Common myeloid progenitor, CD34-positive (primary cell): ENCODE results near the gene CMTM1.
A peak's percentile ranks its signal among the peaks of the same experiment; 100 is the strongest.

Source experiments
- CTCF ChIA-PET: fragments of 350-600 bp; sonication (Branson Sonifier 250); formaldehyde crosslinking; loops from one replicate; lab custom pipeline; 2021; ENCODE audit warnings: antibody characterized with exemption; lab: Charles Lee
- POLR2A ChIA-PET: fragments of 350-600 bp; sonication (Branson Sonifier 250); formaldehyde crosslinking; loops from one replicate; lab custom pipeline; 2021; ENCODE audit warnings: antibody characterized with exemption; lab: Charles Lee
- DNase-seq, 3 donors: peaks; one replicate each; pipeline versions ENCODE4 v3.0.0 to v3.0.0-alpha.2; 2013
- H3K27ac ChIP-seq, 2 experiments: 1 replicate in 1 of 2; 2 replicates in 1 of 2; pipeline ENCODE4 v1.7.0; 2013; ENCODE audit warnings: inconsistent platforms in 2 of 2, low read length in 2 of 2, mild to moderate bottlenecking in 2 of 2, low read depth in 1 of 2, moderate library complexity in 1 of 2; ENCODE audit not compliant: severe bottlenecking in 2 of 2, insufficient read depth in 1 of 2, poor library complexity in 1 of 2
- H3K27me3 ChIP-seq, 5 experiments: replicated peaks in 2 of 5; 1 replicate in 3 of 5; 2 replicates in 2 of 5; pipeline versions ENCODE4 v1.6.1 to v1.7.0; 2013; ENCODE audit warnings: low read length in 4 of 5, mild to moderate bottlenecking in 2 of 5, moderate library complexity in 2 of 5, inconsistent platforms in 1 of 5; ENCODE audit not compliant: insufficient read depth in 5 of 5, control insufficient read depth in 4 of 5
- H3K36me3 ChIP-seq, 4 experiments: 1 replicate in 2 of 4; 2 replicates in 2 of 4; pipeline versions ENCODE4 v1.6.1 to v1.7.0; 2013; ENCODE audit warnings: low read length in 3 of 4, control low read depth in 1 of 4, mild to moderate bottlenecking in 1 of 4; ENCODE audit not compliant: control insufficient read depth in 4 of 4, insufficient read depth in 4 of 4
- H3K4me1 ChIP-seq, 4 experiments: 1 replicate in 3 of 4; 2 replicates in 1 of 4; pipeline versions ENCODE4 v1.6.1 to v1.7.1; 2013; ENCODE audit warnings: low read length in 3 of 4, mild to moderate bottlenecking in 3 of 4, control low read depth in 1 of 4, inconsistent platforms in 1 of 4, moderate library complexity in 1 of 4; ENCODE audit not compliant: control insufficient read depth in 4 of 4, insufficient read depth in 4 of 4; ENCODE audit errors: control extremely low read depth in 1 of 4
- H3K4me3 ChIP-seq, 7 experiments: 1 replicate in 4 of 7; 2 replicates in 3 of 7; pipeline versions ENCODE4 v1.5.1 to v1.7.0; 2013; ENCODE audit warnings: mild to moderate bottlenecking in 7 of 7, low read length in 6 of 7, moderate library complexity in 6 of 7, inconsistent platforms in 2 of 7, low read depth in 2 of 7, control low read depth in 1 of 7; ENCODE audit not compliant: insufficient read depth in 4 of 7, control insufficient read depth in 1 of 7; ENCODE audit errors: extremely low read depth in 1 of 7
- H3K9me3 ChIP-seq, 5 experiments: 1 replicate in 4 of 5; 2 replicates in 1 of 5; pipeline versions ENCODE4 v1.6.1 to v1.7.1; 2013; ENCODE audit warnings: low read length in 4 of 5, mild to moderate bottlenecking in 2 of 5, inconsistent platforms in 1 of 5, low read depth in 1 of 5, moderate library complexity in 1 of 5; ENCODE audit not compliant: control insufficient read depth in 4 of 5, insufficient read depth in 2 of 5; ENCODE audit errors: control extremely low read depth in 1 of 5
- WGBS: methylation state at CpG from one replicate; pipeline ENCODE4 v1.1.5; 2013; ENCODE audit not compliant: insufficient coverage; 5-methylcytosine and 5-hydroxymethylcytosine counted together

The CMTM1 gene

GRCh38 chr16:66600477-66600876 is 34.2 kb downstream of the CMTM1 start:
- POLR2A ChIA-PET: interaction anchor here (0.6 kb wide), 1 partner anchor 52 kb away, joined by 3 read pairs; no protein-coding TSS in a partner anchor
- 100% methylated on average over 1 of the region's 1 CpG for WGBS
- no peak overlapping the region for H3K27ac ChIP-seq
- H3K4me1 ChIP-seq: peaks cover 0 to 19% (median 12%) of the 10 kb centered on the region in 4 experiments
- H3K27me3 ChIP-seq: no peaks in the 10 kb centered on the region
- H3K4me3 ChIP-seq: no peak overlapping the region
- peaks cover 0 to 15% (median 4%) of the 10 kb centered on the region in 5 experiments for H3K9me3 ChIP-seq
- no peaks in the 10 kb centered on the region for H3K36me3 ChIP-seq
- CTCF ChIA-PET: interaction anchor here (1.3 to 5.1 kb wide), 2 partner anchors 11 to 51 kb away, joined by 3 to 27 read pairs; no protein-coding TSS in a partner anchor
- DNase-seq: no peak

GRCh38 chr16:66601471-66601870 is 35.2 kb downstream of the CMTM1 start:
- H3K27ac ChIP-seq: no peak overlapping the region
- H3K4me3 ChIP-seq: no peak overlapping the region
- peaks cover 0 to 15% (median 4%) of the 10 kb centered on the region in 5 experiments for H3K9me3 ChIP-seq
- CTCF ChIA-PET: interaction anchor here (1.2 to 5.1 kb wide), 3 partner anchors 12 to 90 kb away, joined by 3 to 27 read pairs (median 3); no protein-coding TSS in a partner anchor
- no peak for DNase-seq
- peaks cover 0 to 29% (median 22%) of the 10 kb centered on the region in 4 experiments for H3K4me1 ChIP-seq
- POLR2A ChIA-PET: no interaction called here
- no peaks in the 10 kb centered on the region for H3K36me3 ChIP-seq
- no peaks in the 10 kb centered on the region for H3K27me3 ChIP-seq
- 98% methylated on average over 5 of the region's 5 CpGs for WGBS

GRCh38 chr16:66603537-66604375 is 37.5 kb downstream of the CMTM1 start:
- H3K27me3 ChIP-seq: no peaks in the 10 kb centered on the region
- peaks cover 0 to 15% (median 4%) of the 10 kb centered on the region in 5 experiments for H3K9me3 ChIP-seq
- H3K4me1 ChIP-seq: peaks cover 0 to 48% (median 36%) of the 10 kb centered on the region in 4 experiments
- H3K36me3 ChIP-seq: peaks cover 0 to 6% (median under 1%) of the 10 kb centered on the region in 4 experiments
- WGBS: 7% methylated on average over 19 of the region's 32 CpGs
- ChIA-PET POLR2A (interaction anchor here (0.6 to 1.8 kb wide), 3 partner anchors 25 to 83 kb away, joined by 3 to 5 read pairs (median 4); partner anchors contain the start of gene CMTM2), CTCF (interaction anchor here (0.9 to 1.6 kb wide), 14 partner anchors 9 to 232 kb away, joined by 3 to 6 read pairs (median 4); no protein-coding TSS in a partner anchor)
- DNase-seq: peak; percentile 71 to 95 (median 91)
- H3K27ac ChIP-seq: peak overlapping the region in 1 of 2 experiments; percentile 68
- H3K4me3 ChIP-seq: peak overlapping the region; percentile 27 to 85 (median 77)

GRCh38 chr16:66604376-66605176 is 38.3 kb downstream of the CMTM1 start, which contains the start of gene CMTM3:
Gene CMTM3 (plus strand): TSS chr16:66604704. CDS start chr16:66604806, 102 bp downstream.
- H3K36me3 ChIP-seq: peaks cover 0 to 15% (median 7%) of the 10 kb centered on the region in 4 experiments
- peak within 1 kb of the TSS in 1 of 2 experiments; percentile 68 for H3K27ac ChIP-seq
- peak within 1 kb of the TSS; percentile 61 to 85 (median 77) for H3K4me3 ChIP-seq
- peaks cover 0 to 51% (median 40%) of the 10 kb centered on the region in 4 experiments for H3K4me1 ChIP-seq
- H3K27me3 ChIP-seq: no peaks in the 10 kb centered on the region
- ChIA-PET CTCF (interaction anchor here (0.9 to 1.6 kb wide), 13 partner anchors 10 to 233 kb away, joined by 3 to 6 read pairs (median 4); no protein-coding TSS in a partner anchor), POLR2A (interaction anchor here (0.6 to 1.8 kb wide), 3 partner anchors 25 to 84 kb away, joined by 3 to 5 read pairs (median 4); partner anchors contain the start of gene CMTM2)
- H3K9me3 ChIP-seq: peaks cover 0 to 15% (median 4%) of the 10 kb centered on the region in 5 experiments
- peak; percentile 67 to 80 (median 79) for DNase-seq
- 0% methylated on average over 68 of the region's 96 CpGs for WGBS

- peaks cover 0 to 15% (median 4%) of the 10 kb centered on the region in 5 experiments for H3K9me3 ChIP-seq
- peaks cover 0 to 51% (median 40%) of the 10 kb centered on the region in 4 experiments for H3K4me1 ChIP-seq
- H3K27ac ChIP-seq: peak overlapping the region in 1 of 2 experiments; percentile 49
- H3K27me3 ChIP-seq: no peaks in the 10 kb centered on the region
- POLR2A ChIA-PET: interaction anchor here (1.8 kb wide), 1 partner anchor 57 kb away, joined by 5 read pairs; no protein-coding TSS in a partner anchor
- CTCF ChIA-PET: interaction anchor here (1.5 to 3.3 kb wide), 2 partner anchors 15 to 20 kb away, joined by 6 to 13 read pairs; no protein-coding TSS in a partner anchor
- H3K36me3 ChIP-seq: peaks cover 6 to 23% (median 14%) of the 10 kb centered on the region in 4 experiments
- WGBS: 5% methylated on average over 34 of the region's 61 CpGs
- peak in 2 of 3 donors; percentile 49 to 58 for DNase-seq
- H3K4me3 ChIP-seq: peak overlapping the region; percentile 61 to 85 (median 73)
Observed at GRCh38 chr16:66605177-66605978, 39.1 kb downstream of the CMTM1 start.
